ENCODE data around the gene PDHX. TPM values are rescaled to one million over a fixed set of nuclear protein-coding genes. Genes with fewer than 3 reads are reported as not detected.

PDHX gene
- total RNA-seq, 2 experiments from 2014 or later = 31.4 to 37.1 TPM

DNA sequence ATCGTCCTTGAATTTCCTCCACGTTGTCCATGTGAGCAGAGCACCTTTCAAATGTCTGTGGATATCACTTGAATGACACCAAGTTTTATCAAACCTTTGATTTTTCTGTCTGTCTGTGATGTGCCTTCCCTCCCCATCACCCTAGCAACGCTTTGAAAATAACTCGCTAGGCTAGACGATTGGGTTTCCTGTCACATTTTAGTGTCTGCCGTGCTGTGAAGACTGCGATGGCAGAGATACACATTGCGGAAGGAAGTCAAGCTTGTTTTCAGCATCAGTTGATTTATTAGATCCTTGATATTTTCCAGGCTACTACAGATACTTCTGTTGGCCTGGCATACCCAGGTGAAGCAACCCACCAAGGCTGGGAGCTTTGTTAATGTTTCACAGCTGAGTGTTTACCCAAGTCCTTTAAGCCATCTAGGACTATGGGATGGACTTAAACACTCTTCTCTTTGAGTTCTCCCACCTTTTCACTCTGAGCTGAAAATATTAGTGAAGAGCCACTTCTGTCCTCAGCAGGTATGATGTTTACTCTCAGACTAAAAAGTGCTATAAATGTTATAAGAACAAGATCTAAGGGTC, 128.9 kb downstream of the PDHX start:
- no peaks in the 10 kb centered on the region for H3K27me3 Mint-ChIP-seq

More for the DNA sequence above, 128.9 kb downstream of the PDHX start:
- POLR2A ChIA-PET = interaction anchor here (0.6 to 3.3 kb wide), 10 partner anchors 13 to 132 kb away, joined by 3 to 38 read pairs (median 4); partner anchors contain the start of gene CD44
- peaks cover 6% of the 10 kb centered on the region for H3K9me3 Mint-ChIP-seq
- DNase-seq (peak; percentile 42), ATAC-seq (ENCODE audit: low read depth) (peak; percentile 81)
- peaks cover 55% of the 10 kb centered on the region for H3K4me1 Mint-ChIP-seq
- H3K36me3 Mint-ChIP-seq = peaks cover 25% of the 10 kb centered on the region
- peak overlapping the region; percentile 86 for H3K4me3 Mint-ChIP-seq
- peak overlapping the region; percentile 90 for H3K27ac Mint-ChIP-seq

Small RNA genes lying within 50 kb of the gene (microRNA-seq; reads per million reads assigned to microRNA genes)
- 2.8 reads per million for gene MIR1343

Other genes starting within 250 kb of the PDHX start
- gene APIP, start 239 bp upstream of the PDHX start, total RNA-seq = 10 to 100 TPM; 25.7 to 29.4 TPM
- 100 to 1,000 TPM; 551 to 555 TPM for gene CD44, start 222.6 kb downstream of the PDHX start, total RNA-seq